NB4 (cell line): ENCODE data around the gene LMO7.

Experiments
- MYC ChIP-seq: IDR thresholded peaks from 2 replicates; pipeline ENCODE4 v1.6.1; 2011; ENCODE audit warnings: low read depth, low read length
- POLR2A ChIP-seq: IDR thresholded peaks from 2 replicates; pipeline ENCODE4 v1.6.1; 2011; ENCODE audit warnings: mild to moderate bottlenecking; ENCODE audit not compliant: insufficient read length; ENCODE audit errors: extremely low read depth
- TF ChIP-seq, protein P1 (sequence below): IDR thresholded peaks from one replicate; pipeline ENCODE4 v1.5.1; 2012; ENCODE audit warnings: low read depth, low read length
- TF ChIP-seq, protein P2 (sequence below): IDR thresholded peaks from 2 replicates; pipeline ENCODE4 v1.6.1; 2011; ENCODE audit warnings: low read depth, low read length

DNA sequence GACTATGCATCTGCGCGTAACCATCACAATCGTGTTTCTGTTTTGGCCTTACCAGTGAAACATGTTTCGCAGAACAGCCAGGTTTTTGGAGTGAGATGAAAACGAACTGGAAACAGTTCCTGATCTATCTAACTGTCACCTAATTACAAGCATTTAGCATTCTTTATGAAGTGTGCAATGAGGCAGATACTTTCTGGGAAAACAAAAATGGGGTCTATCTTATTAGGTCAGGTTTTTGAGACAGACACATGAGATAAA is 182.8 kb downstream of the LMO7 start:
- TF ChIP-seq, protein P1, sequence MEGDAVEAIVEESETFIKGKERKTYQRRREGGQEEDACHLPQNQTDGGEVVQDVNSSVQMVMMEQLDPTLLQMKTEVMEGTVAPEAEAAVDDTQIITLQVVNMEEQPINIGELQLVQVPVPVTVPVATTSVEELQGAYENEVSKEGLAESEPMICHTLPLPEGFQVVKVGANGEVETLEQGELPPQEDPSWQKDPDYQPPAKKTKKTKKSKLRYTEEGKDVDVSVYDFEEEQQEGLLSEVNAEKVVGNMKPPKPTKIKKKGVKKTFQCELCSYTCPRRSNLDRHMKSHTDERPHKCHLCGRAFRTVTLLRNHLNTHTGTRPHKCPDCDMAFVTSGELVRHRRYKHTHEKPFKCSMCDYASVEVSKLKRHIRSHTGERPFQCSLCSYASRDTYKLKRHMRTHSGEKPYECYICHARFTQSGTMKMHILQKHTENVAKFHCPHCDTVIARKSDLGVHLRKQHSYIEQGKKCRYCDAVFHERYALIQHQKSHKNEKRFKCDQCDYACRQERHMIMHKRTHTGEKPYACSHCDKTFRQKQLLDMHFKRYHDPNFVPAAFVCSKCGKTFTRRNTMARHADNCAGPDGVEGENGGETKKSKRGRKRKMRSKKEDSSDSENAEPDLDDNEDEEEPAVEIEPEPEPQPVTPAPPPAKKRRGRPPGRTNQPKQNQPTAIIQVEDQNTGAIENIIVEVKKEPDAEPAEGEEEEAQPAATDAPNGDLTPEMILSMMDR: no peak
- no peak for TF ChIP-seq POLR2A
- TF ChIP-seq, protein P2, sequence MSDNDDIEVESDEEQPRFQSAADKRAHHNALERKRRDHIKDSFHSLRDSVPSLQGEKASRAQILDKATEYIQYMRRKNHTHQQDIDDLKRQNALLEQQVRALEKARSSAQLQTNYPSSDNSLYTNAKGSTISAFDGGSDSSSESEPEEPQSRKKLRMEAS: no peak
- TF ChIP-seq MYC: no peak
